Ishikawa (cell line): ENCODE results near the gene MERTK.

Source experiments
- EP300 ChIP-seq: IDR thresholded peaks from 2 replicates; pipeline ENCODE4 v1.6.1; 2012; ENCODE audit warnings: borderline replicate concordance
- REST ChIP-seq: IDR thresholded peaks from 2 replicates; pipeline ENCODE4 v1.6.1; 2012; ENCODE audit warnings: low read depth, mild to moderate bottlenecking
- TCF12 ChIP-seq: IDR thresholded peaks from 2 replicates; pipeline ENCODE4 v1.6.1; 2012; ENCODE audit warnings: low read depth
- ZBTB7A ChIP-seq: IDR thresholded peaks from 2 replicates; pipeline ENCODE4 v1.6.1; 2012; ENCODE audit warnings: low read depth

- TF ChIP-seq TCF12 (no peak), REST (no peak), EP300 (no peak), ZBTB7A (no peak)
Measured at GRCh38 chr2:111919365-111919764, 21.0 kb downstream of the MERTK start.
